ENCODE data around the gene ZNF219.

The ZNF219 gene

DNA sequence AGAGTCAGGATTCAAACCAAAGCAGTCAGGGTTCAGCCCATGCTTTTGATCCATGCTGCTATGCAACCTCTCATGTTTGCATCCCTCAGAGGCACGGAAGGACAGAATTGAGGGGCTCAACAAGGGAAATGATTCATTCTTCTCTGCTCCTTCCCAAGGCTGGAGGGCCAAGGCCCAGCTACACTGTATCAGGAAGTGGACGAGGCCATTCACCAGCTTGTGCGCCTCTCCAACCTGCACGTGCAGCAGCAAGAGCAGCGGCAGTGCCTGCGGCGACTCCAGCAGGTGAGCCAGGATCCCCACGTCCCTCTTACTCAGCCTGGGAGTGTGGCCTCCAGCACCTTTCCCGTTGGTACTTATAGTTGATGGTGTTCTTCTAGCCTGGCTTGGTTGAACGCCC is 19.7 kb downstream of the ZNF219 start:
- Histone ChIP-seq H3K27me3 (ENCODE audit: control insufficient read depth, insufficient read depth, low read length) (no peaks in the 10 kb centered on the region), H3K4me1 (ENCODE audit: control insufficient read depth, insufficient read depth, low read length) (no peaks in the 10 kb centered on the region), H3K36me3 (ENCODE audit: control insufficient read depth, insufficient read depth, low read length) (peaks cover 51% of the 10 kb centered on the region), H3K9ac (ENCODE audit: low read length) (no peak overlapping the region), H3K4me3 (ENCODE audit: low read length) (no peak overlapping the region), H3K9me3 (ENCODE audit: control insufficient read depth, low read length) (no peaks in the 10 kb centered on the region)

DNA sequence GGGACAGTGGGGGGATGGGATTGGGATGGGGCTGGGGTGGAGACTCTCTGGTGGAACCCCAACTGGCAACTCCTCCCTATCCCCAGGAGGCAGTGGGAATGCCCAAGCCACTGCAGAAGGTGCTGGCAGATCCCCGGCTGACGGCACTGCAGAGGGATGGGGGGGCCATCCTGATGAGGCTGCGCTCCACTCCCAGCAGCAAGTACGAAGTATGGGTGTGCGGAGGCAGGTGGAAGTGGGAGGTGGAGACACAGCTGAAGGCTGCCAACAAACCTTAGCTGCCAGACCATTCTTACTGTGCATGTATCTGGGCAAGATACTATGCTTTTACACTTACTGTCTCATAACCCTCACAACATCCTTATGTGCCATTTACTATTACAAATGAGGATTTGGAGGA is 20.2 kb downstream of the ZNF219 start:
- Histone ChIP-seq H3K9ac (ENCODE audit: low read length) (no peak overlapping the region), H3K36me3 (ENCODE audit: control insufficient read depth, insufficient read depth, low read length) (peaks cover 51% of the 10 kb centered on the region), H3K27me3 (ENCODE audit: control insufficient read depth, insufficient read depth, low read length) (no peaks in the 10 kb centered on the region), H3K4me1 (ENCODE audit: control insufficient read depth, insufficient read depth, low read length) (peaks cover 2% of the 10 kb centered on the region), H3K4me3 (ENCODE audit: low read length) (no peak overlapping the region), H3K9me3 (ENCODE audit: control insufficient read depth, low read length) (no peaks in the 10 kb centered on the region)

GRCh38 chr14:21077672-21078071 is 20.8 kb downstream of the ZNF219 start:
- H3K27me3 ChIP-seq (ENCODE audit: control insufficient read depth, insufficient read depth, low read length): no peaks in the 10 kb centered on the region
- H3K9ac ChIP-seq (ENCODE audit: low read length): no peak overlapping the region
- no peak overlapping the region for H3K4me3 ChIP-seq (ENCODE audit: low read length)
- peaks cover 8% of the 10 kb centered on the region for H3K4me1 ChIP-seq (ENCODE audit: control insufficient read depth, insufficient read depth, low read length)
- H3K9me3 ChIP-seq (ENCODE audit: control insufficient read depth, low read length): no peaks in the 10 kb centered on the region
- peaks cover 47% of the 10 kb centered on the region for H3K36me3 ChIP-seq (ENCODE audit: control insufficient read depth, insufficient read depth, low read length)

DNA sequence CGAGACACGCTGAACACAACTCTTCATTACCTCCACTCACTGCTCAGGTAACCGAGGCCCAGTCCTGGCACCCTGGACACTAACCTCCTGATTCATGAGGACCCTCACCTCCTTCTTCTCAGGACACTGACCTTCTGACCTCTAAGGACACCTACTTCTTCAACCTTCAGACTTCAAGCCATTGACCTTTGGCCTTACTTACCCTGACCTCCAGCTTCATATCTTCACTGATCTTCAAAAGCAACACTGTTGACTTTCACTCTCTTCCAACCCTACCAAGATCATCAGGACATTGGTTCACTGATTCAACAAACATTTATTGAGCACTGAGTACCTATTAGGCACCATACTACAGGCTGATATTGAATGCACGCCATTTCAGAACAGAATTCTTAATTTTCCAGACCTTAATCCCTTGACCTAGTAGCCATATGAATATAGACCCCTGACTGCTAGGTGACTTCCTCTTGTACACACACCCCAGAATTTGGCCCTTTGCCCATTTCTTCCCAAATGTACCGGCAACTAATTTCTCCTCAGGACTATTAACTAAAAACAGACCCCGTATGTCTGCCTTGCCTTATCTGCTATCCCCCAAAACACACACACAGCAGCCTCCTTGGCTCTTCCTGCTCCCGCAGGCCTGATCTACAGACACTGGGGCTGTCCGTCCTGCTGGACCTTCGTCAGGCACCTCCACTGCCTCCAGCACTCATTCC is 22.6 kb downstream of the ZNF219 start:
- no peaks in the 10 kb centered on the region for H3K27me3 ChIP-seq (ENCODE audit: control insufficient read depth, insufficient read depth, low read length)
- no peak overlapping the region for H3K4me3 ChIP-seq (ENCODE audit: low read length)
- no peaks in the 10 kb centered on the region for H3K9me3 ChIP-seq (ENCODE audit: control insufficient read depth, low read length)
- peaks cover 39% of the 10 kb centered on the region for H3K36me3 ChIP-seq (ENCODE audit: control insufficient read depth, insufficient read depth, low read length)
- no peak overlapping the region for H3K9ac ChIP-seq (ENCODE audit: low read length)
- peaks cover 20% of the 10 kb centered on the region for H3K4me1 ChIP-seq (ENCODE audit: control insufficient read depth, insufficient read depth, low read length)

- no peak overlapping the region for H3K4me3 ChIP-seq (ENCODE audit: low read length)
- peaks cover 2% of the 10 kb centered on the region for H3K27me3 ChIP-seq (ENCODE audit: control insufficient read depth, insufficient read depth, low read length)
- no peaks in the 10 kb centered on the region for H3K9me3 ChIP-seq (ENCODE audit: control insufficient read depth, low read length)
- no peak overlapping the region for H3K9ac ChIP-seq (ENCODE audit: low read length)
- H3K36me3 ChIP-seq (ENCODE audit: control insufficient read depth, insufficient read depth, low read length): peaks cover 38% of the 10 kb centered on the region
- peaks cover 23% of the 10 kb centered on the region for H3K4me1 ChIP-seq (ENCODE audit: control insufficient read depth, insufficient read depth, low read length)
Measured at GRCh38 chr14:21074398-21075272, 23.8 kb downstream of the ZNF219 start.

- Histone ChIP-seq H3K36me3 (ENCODE audit: control insufficient read depth, insufficient read depth, low read length) (peaks cover 30% of the 10 kb centered on the region), H3K4me1 (ENCODE audit: control insufficient read depth, insufficient read depth, low read length) (peaks cover 30% of the 10 kb centered on the region), H3K4me3 (ENCODE audit: low read length) (no peak overlapping the region), H3K27me3 (ENCODE audit: control insufficient read depth, insufficient read depth, low read length) (peaks cover 9% of the 10 kb centered on the region), H3K9me3 (ENCODE audit: control insufficient read depth, low read length) (no peaks in the 10 kb centered on the region), H3K9ac (ENCODE audit: low read length) (no peak overlapping the region)
Measured at GRCh38 chr14:21073921-21074320, 24.5 kb downstream of the ZNF219 start.

DNA sequence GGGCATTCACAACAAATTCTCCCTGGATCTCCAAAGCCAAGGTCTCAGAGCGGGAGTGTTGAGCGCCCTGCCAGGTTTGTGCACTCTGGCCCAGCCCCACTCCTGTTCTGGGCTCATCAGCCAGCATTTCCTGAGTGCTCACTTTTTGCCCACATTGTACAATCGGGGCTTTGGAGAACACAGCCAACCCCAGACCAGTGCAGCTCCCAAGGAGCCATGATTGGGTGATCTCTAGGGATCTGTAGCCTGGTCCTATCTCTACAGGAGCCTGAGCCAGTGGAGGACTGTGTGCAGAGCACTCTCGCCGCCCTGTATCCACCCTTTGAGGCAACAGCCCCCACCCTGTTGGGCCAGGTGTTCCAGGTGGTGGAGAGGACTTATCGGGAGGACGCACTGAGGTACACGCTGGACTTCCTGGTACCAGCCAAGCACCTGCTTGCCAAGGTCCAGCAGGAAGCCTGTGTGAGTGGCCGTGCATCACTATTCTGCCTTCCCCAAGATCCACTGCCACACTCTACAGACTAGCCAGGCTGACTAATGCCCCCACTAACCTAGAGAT is 25.6 kb downstream of the ZNF219 start:
- no peak overlapping the region for H3K9ac ChIP-seq (ENCODE audit: low read length)
- no peaks in the 10 kb centered on the region for H3K9me3 ChIP-seq (ENCODE audit: control insufficient read depth, low read length)
- H3K27me3 ChIP-seq (ENCODE audit: control insufficient read depth, insufficient read depth, low read length): peaks cover 17% of the 10 kb centered on the region
- H3K4me1 ChIP-seq (ENCODE audit: control insufficient read depth, insufficient read depth, low read length): peaks cover 37% of the 10 kb centered on the region
- no peak overlapping the region for H3K4me3 ChIP-seq (ENCODE audit: low read length)
- peaks cover 22% of the 10 kb centered on the region for H3K36me3 ChIP-seq (ENCODE audit: control insufficient read depth, insufficient read depth, low read length)

DNA sequence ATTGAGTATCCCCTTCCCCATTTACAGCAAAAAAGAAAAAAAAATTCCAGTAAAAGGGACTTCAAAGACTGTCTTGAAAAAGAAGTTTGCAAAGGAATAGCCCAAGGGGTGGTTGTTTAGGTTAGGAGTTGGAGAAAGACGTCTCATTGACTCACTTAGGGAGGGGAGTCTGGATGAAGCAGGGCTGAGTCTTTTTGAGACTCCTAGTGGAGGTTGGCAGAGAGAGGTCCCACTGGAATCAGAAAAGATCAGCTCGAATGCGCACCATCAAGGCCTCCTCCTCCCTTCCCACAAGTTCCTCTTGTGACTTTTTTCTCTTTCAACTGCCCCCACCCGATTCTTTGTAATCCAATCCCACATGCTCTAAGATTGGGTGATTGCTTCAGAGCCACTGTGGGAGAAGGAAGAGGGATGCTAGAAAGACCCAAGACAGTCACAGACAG is 26.4 kb downstream of the ZNF219 start:
- Histone ChIP-seq H3K36me3 (ENCODE audit: control insufficient read depth, insufficient read depth, low read length) (peaks cover 22% of the 10 kb centered on the region), H3K9me3 (ENCODE audit: control insufficient read depth, low read length) (no peaks in the 10 kb centered on the region), H3K4me1 (ENCODE audit: control insufficient read depth, insufficient read depth, low read length) (peaks cover 37% of the 10 kb centered on the region), H3K9ac (ENCODE audit: low read length) (peak overlapping the region; percentile 79), H3K27me3 (ENCODE audit: control insufficient read depth, insufficient read depth, low read length) (peaks cover 17% of the 10 kb centered on the region), H3K4me3 (ENCODE audit: low read length) (peak overlapping the region; percentile 69)

DNA sequence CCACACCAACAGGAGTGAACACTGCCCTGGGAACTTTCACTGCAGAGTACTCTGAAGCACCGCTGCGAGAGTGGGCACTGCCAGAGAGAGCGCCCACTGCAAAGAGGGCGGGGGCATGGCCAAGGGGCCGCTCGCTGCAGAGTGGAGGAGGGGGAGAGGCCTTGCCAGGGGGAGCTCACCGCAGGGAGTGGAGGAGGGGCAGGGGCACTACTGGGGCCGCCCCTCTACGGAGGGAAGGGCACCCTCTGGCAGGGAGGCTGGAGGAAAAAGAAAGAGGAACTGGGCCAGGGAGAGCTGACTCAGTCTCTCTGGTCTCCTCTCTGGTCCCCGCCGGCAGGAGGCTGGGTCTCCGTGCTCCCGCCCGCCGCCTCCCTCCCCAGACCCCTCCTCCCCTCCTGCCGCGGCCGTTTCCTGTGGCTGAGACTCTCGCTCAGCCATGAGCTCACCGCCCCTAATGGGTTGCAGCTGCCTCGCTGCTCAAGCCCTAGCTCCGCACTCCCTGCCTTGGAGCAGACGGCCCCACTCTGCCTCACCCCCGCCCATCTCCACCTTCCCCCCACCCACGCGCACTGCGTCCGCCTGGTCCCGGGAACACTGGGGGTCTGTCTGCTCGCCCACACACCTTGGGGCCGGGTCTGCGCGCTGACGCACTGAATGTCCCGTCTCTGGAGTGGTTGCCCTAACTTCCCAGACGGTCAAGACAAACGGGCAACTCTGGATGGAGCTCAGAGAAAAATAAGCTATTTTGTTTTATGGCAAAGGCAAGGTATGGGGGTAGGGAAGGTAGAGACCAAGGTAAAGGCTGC is 27.0 kb downstream of the ZNF219 start:
- peak overlapping the region; percentile 79 for H3K9ac ChIP-seq (ENCODE audit: low read length)
- peaks cover 17% of the 10 kb centered on the region for H3K27me3 ChIP-seq (ENCODE audit: control insufficient read depth, insufficient read depth, low read length)
- H3K9me3 ChIP-seq (ENCODE audit: control insufficient read depth, low read length): no peaks in the 10 kb centered on the region
- peak overlapping the region; percentile 69 for H3K4me3 ChIP-seq (ENCODE audit: low read length)
- peaks cover 37% of the 10 kb centered on the region for H3K4me1 ChIP-seq (ENCODE audit: control insufficient read depth, insufficient read depth, low read length)
- peaks cover 22% of the 10 kb centered on the region for H3K36me3 ChIP-seq (ENCODE audit: control insufficient read depth, insufficient read depth, low read length)

GRCh38 chr14:21070610-21071224 is 27.7 kb downstream of the ZNF219 start:
- Histone ChIP-seq H3K9me3 (ENCODE audit: control insufficient read depth, low read length) (no peaks in the 10 kb centered on the region), H3K4me1 (ENCODE audit: control insufficient read depth, insufficient read depth, low read length) (peaks cover 37% of the 10 kb centered on the region), H3K4me3 (ENCODE audit: low read length) (peak overlapping the region; percentile 69), H3K27me3 (ENCODE audit: control insufficient read depth, insufficient read depth, low read length) (peaks cover 17% of the 10 kb centered on the region), H3K9ac (ENCODE audit: low read length) (peak overlapping the region; percentile 79), H3K36me3 (ENCODE audit: control insufficient read depth, insufficient read depth, low read length) (peaks cover 19% of the 10 kb centered on the region)

- H3K9ac ChIP-seq (ENCODE audit: low read length): peak within 1 kb of the TSS; percentile 79
- peaks cover 37% of the 10 kb centered on the region for H3K4me1 ChIP-seq (ENCODE audit: control insufficient read depth, insufficient read depth, low read length)
- H3K27me3 ChIP-seq (ENCODE audit: control insufficient read depth, insufficient read depth, low read length): peaks cover 17% of the 10 kb centered on the region
- no peaks in the 10 kb centered on the region for H3K9me3 ChIP-seq (ENCODE audit: control insufficient read depth, low read length)
- peak within 1 kb of the TSS; percentile 69 for H3K4me3 ChIP-seq (ENCODE audit: low read length)
- H3K36me3 ChIP-seq (ENCODE audit: control insufficient read depth, insufficient read depth, low read length): peaks cover 13% of the 10 kb centered on the region
Measured at GRCh38 chr14:21070083-21070609, 28.3 kb downstream of the ZNF219 start, which contains the start of gene ARHGEF40. Gene ARHGEF40, plus strand, starts transcription at chr14:21070304. Its CDS starts 93 bp downstream, at chr14:21070397.
